ENCODE data around the gene SEC24A. TPM values are rescaled to one million over a fixed set of nuclear protein-coding genes. Genes with fewer than 3 reads are reported as not detected.

Gene SEC24A
- total RNA-seq, 2 donors from 2014 or later = 28.2 to 32.9 TPM

DNA sequence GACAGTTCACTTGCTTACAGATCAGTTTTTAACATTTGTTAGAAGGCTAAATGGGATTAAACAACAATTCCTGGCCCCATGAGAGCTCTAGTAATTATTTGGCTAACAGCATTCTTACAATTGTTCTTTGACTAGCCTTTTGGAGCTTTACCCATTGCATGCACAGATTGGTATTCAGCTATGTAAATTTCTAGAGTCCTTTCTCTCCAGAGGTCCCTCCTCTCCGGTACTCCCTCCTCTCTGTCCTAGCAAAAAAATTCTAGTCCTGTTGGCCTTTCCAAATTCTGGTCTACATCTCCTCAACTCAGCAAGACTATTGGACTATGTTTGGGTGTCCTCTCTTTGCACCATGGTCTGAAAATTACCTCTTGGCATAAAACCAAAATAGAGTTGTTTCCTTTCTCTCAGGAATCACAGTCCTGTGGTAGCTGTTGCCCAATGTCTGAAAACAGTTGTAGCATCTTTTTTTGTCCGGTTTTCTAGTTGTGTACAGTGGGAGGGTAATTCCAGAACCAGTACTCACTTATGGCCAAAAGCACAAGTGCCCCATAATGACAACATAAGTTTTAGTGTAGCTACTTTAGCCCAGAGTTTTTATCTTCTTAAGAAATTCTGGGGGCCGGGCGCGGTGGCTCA is 34.0 kb upstream of the SEC24A start:
- Histone ChIP-seq H3K4me1 (ENCODE audit: control insufficient read depth in 1 of 2, low read depth in 2 of 2) (no peaks in the 10 kb centered on the region), H3K36me3 (peaks cover 49% of the 10 kb centered on the region), H3K27ac (no peak overlapping the region), H3K9me3 (no peaks in the 10 kb centered on the region), H3K4me3 (no peak overlapping the region), H3K27me3 (replicated peaks; ENCODE audit: insufficient read depth) (no peaks in the 10 kb centered on the region)
- no peak for TF ChIP-seq CTCF (IDR thresholded peaks at IDR 0.05)
- DNase-seq (ENCODE audit: low spot score) (no peak), ATAC-seq (ENCODE audit: insufficient number of reproducible peaks, low FRiP score, low read depth) (no peak)

DNA sequence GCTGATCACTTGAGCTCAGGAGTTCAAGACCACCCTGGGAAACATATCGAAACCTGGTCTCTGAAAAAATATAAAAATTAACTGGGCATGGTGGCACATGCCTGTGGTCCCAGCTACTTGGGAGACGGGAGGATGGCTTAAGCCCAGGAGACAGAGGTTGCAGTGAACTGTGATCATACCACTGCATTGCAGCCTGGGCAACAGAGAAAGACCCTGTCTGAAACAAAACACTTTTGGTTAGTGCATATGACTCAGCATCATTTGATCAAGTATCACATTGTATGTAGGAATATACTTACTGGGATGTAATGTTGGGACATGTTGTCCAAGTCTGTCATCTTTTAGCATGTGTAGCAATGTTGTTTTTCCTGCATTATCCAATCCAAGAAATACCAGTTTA is 28.0 kb upstream of the SEC24A start:
- Histone ChIP-seq H3K27me3 (replicated peaks; ENCODE audit: insufficient read depth) (no peaks in the 10 kb centered on the region), H3K9me3 (no peaks in the 10 kb centered on the region), H3K4me3 (no peak overlapping the region), H3K27ac (no peak overlapping the region), H3K36me3 (peaks cover 44% of the 10 kb centered on the region), H3K4me1 (ENCODE audit: control insufficient read depth in 1 of 2, low read depth in 2 of 2) (peaks cover 0 to 10% of the 10 kb centered on the region in 2 donors)
- DNase-seq (ENCODE audit: low spot score) (no peak), ATAC-seq (ENCODE audit: insufficient number of reproducible peaks, low FRiP score, low read depth) (no peak)
- TF ChIP-seq CTCF (IDR thresholded peaks at IDR 0.05) = no peak

DNA sequence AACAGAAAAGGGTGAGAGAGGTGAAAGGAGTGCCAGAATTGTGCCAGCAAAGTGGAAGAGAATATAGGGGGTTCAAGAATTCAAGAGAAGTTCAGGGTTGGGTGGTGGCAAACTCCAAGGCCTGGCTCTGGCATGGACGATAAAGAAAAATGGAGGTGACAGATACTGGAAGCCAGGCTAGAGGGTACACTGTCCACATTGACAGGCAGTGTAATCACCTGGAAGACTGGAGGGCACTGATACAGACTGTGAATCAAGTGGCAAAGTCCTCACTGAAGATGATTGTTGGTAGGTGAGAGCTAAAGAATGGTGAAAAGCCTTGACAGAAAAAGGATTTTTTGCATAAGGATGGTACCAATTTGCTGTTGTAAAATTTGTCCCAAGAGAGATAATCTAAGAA is 23.0 kb upstream of the SEC24A start:
- Histone ChIP-seq H3K27me3 (replicated peaks; ENCODE audit: insufficient read depth) (no peaks in the 10 kb centered on the region), H3K36me3 (peaks cover 5% of the 10 kb centered on the region), H3K9me3 (no peaks in the 10 kb centered on the region), H3K4me1 (ENCODE audit: control insufficient read depth in 1 of 2, low read depth in 2 of 2) (peaks cover 0 to 15% of the 10 kb centered on the region in 2 donors), H3K4me3 (no peak overlapping the region), H3K27ac (no peak overlapping the region)
- ATAC-seq (ENCODE audit: insufficient number of reproducible peaks, low FRiP score, low read depth) (no peak), DNase-seq (ENCODE audit: low spot score) (no peak)
- TF ChIP-seq CTCF (IDR thresholded peaks at IDR 0.05) = no peak

DNA sequence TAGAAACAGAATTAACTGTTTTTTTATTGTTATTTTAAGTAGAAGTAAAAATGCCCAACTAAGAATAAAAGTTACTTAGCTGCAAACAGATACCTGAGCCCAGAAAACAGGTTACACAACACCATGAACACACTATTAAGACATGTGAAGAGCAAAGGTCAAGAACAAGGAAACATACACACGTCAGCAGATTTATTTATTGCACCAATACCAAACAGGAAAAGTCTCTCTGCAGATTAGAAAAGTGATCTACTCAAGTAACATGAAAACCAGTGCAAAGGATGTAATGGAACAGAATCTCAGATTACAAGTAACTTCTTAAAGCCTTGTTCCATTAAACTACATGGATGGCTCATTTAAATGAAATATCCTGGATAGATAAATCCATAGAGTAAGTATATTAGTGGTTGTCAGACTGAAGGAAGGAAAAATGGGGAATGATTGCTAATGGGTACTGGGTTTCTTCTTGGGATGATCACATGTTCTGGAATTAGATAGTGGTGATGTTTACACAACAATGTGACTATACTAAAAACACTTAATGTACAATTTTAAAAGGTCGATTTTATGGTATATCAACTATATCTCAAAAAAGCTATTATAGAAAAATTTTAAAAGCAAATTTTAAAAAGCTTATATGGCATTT is 22.1 kb upstream of the SEC24A start:
- H3K27ac ChIP-seq = no peak overlapping the region

More for the DNA sequence above, 22.1 kb upstream of the SEC24A start:
- no peak for ATAC-seq (ENCODE audit: insufficient number of reproducible peaks, low FRiP score, low read depth)
- peaks cover 6 to 22% of the 10 kb centered on the region in 2 donors for H3K4me1 ChIP-seq (ENCODE audit: control insufficient read depth in 1 of 2, low read depth in 2 of 2)
- peaks cover 4% of the 10 kb centered on the region for H3K36me3 ChIP-seq
- no peak overlapping the region for H3K4me3 ChIP-seq
- H3K9me3 ChIP-seq = no peaks in the 10 kb centered on the region
- TF ChIP-seq CTCF (IDR thresholded peaks at IDR 0.05) = no peak
- no peak for DNase-seq (ENCODE audit: low spot score)
- H3K27me3 ChIP-seq (replicated peaks; ENCODE audit: insufficient read depth) = no peaks in the 10 kb centered on the region
